GM10248 (cell line): Measurements from ENCODE around the gene TCHHL1.

ENCODE experiments used
- CTCF ChIA-PET: fragments of 300-600 bp; sonication (Branson Sonifier 250); formaldehyde crosslinking; extraction: SDS; loops from one replicate; lab custom pipeline; 2021; ENCODE audit warnings: antibody characterized with exemption; lab: Yijun Ruan, JAX
- POLR2A ChIA-PET: fragments of 350-650 bp; sonication (Branson Sonifier 250); formaldehyde crosslinking; extraction: SDS; loops from one replicate; lab custom pipeline; 2020; ENCODE audit warnings: antibody characterized with exemption; lab: Yijun Ruan, JAX
- DNase-seq: peaks from one replicate; pipeline ENCODE4 v3.0.0; 2012; ENCODE audit errors: extremely low spot score
- CTCF ChIP-seq: IDR thresholded peaks from 2 replicates; pipeline ENCODE4 v1.5.1; 2012; ENCODE audit warnings: mild to moderate bottlenecking, low read depth; ENCODE audit errors: extremely low read depth, missing control alignments, control extremely low read depth

Gene TCHHL1

GRCh38 chr1:152109998-152110294, 21.1 kb upstream of the TCHHL1 start:
- no peak for TF ChIP-seq CTCF
- ChIA-PET POLR2A (no interaction called here), CTCF (interaction anchor here (1.4 to 2.2 kb wide), 2 partner anchors 74 to 79 kb away, joined by 4 to 5 read pairs; no protein-coding TSS in a partner anchor)
- no peak for DNase-seq

- ChIA-PET POLR2A (no interaction called here), CTCF (interaction anchor here (1.4 to 2.2 kb wide), 2 partner anchors 74 to 79 kb away, joined by 4 to 5 read pairs; no protein-coding TSS in a partner anchor)
- no peak for DNase-seq
- no peak for TF ChIP-seq CTCF
Observed at GRCh38 chr1:152109231-152109997, 20.6 kb upstream of the TCHHL1 start.

GRCh38 chr1:152108882-152109222, 20.0 kb upstream of the TCHHL1 start:
- DNase-seq, result no peak
- no peak for TF ChIP-seq CTCF
- ChIA-PET CTCF (interaction anchor here (2.2 kb wide), 1 partner anchor 75 kb away, joined by 5 read pairs; no protein-coding TSS in a partner anchor), POLR2A (no interaction called here)

GRCh38 chr1:152107984-152108881, 19.4 kb upstream of the TCHHL1 start:
- no peak for TF ChIP-seq CTCF
- ChIA-PET POLR2A (no interaction called here), CTCF (interaction anchor here (1.1 kb wide), 1 partner anchor 77 kb away, joined by 3 read pairs; no protein-coding TSS in a partner anchor)
- no peak for DNase-seq

GRCh38 chr1:152107031-152107983, 18.4 kb upstream of the TCHHL1 start:
- no peak for TF ChIP-seq CTCF
- CTCF ChIA-PET, result interaction anchor here (1.1 kb wide), 1 partner anchor 77 kb away, joined by 3 read pairs; no protein-coding TSS in a partner anchor
- no peak for DNase-seq
- POLR2A ChIA-PET, result no interaction called here

- CTCF ChIA-PET, result no interaction called here
- TF ChIP-seq CTCF, result no peak
- DNase-seq, result no peak
- POLR2A ChIA-PET, result no interaction called here
Observed at GRCh38 chr1:152104854-152105253, 16.0 kb upstream of the TCHHL1 start.
